Measurements from ENCODE around the gene CLNK. TPM values are rescaled to one million over a fixed set of nuclear protein-coding genes. Genes with fewer than 3 reads are reported as not detected.

CLNK gene
- total and polyA plus RNA-seq, 2 of the 8 experiments (the other 6 are each of a cell fraction or from before 2014, with no cell fraction given), result not detected

DNA sequence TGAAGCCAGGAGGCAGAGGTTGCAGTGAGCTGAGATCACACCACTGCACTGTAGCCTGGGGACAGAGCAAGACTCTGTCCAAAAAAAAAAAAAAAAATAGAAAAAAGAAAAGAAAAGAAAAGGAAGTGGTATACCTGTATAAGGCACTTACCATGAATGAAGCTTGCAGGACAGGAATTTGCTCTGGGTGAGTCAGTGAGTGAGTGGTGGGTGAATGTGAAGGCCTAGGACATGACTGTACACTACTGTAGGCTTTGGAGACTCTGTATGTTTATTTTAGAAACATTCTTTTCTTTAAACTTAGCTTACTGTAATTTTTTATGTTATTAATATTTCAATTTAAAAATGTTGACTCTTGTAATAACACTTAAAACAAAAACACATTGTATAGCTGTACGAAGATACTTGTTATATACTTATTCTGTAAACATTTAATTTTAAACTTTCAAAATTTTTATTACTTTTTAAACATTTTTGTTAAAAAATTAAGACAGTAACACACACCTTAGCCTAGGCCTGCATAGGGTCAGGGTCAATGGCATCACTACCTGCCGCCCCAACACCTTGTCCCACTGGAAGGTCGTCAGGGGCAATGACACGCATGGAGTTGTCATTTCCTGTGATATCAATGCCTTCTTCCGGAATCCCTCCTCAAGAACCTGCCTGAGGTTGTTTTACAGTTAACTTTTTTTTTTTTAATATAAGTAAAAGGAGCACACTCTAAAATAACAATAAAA is 78.7 kb downstream of the CLNK start:
- FAIRE-seq (no peak), DNase-seq (ENCODE audit: low read depth in 1 of 2, low spot score in 2 of 2) (no peak)
- no peak overlapping the region for H4K5ac ChIP-seq (ENCODE audit: insufficient read length, low read depth, low read length)
- H2BK120ac ChIP-seq (replicated peaks; ENCODE audit: low read depth, low read length), result no peak overlapping the region
- no peak overlapping the region for H3K4ac ChIP-seq (replicated peaks; ENCODE audit: insufficient read length, low read depth, low read length)
- H3K36me3 ChIP-seq (ENCODE audit: control insufficient read depth in 2 of 4, insufficient read depth in 4 of 4, low read length in 3 of 4), result no peaks in the 10 kb centered on the region
- H4K20me1 ChIP-seq (replicated peaks in 1 of 2; ENCODE audit: control insufficient read depth in 1 of 2, insufficient read depth in 2 of 2, low read length in 2 of 2), result no peaks in the 10 kb centered on the region
- H3K79me2 ChIP-seq (ENCODE audit: control insufficient read depth in 1 of 2, insufficient read depth in 2 of 2, low read length in 2 of 2), result no peaks in the 10 kb centered on the region
- no peak overlapping the region for H2BK12ac ChIP-seq (ENCODE audit: low read depth, low read length)
- H3K4me1 ChIP-seq (replicated peaks in 1 of 4; ENCODE audit: control insufficient read depth in 3 of 4, insufficient read depth in 4 of 4, low read length in 3 of 4), result no peaks in the 10 kb centered on the region
- H2BK5ac ChIP-seq (ENCODE audit: low read depth, low read length), result no peak overlapping the region
- no peak overlapping the region for H4K91ac ChIP-seq (replicated peaks; ENCODE audit: insufficient read length, low read length)
- no peak overlapping the region for H4K8ac ChIP-seq (ENCODE audit: extremely low read depth, insufficient read depth, low read length)
- H3K14ac ChIP-seq (ENCODE audit: insufficient read length), result no peak overlapping the region
- H3K18ac ChIP-seq (ENCODE audit: extremely low read depth, low read length), result no peak overlapping the region
- no peaks in the 10 kb centered on the region for H3K23me2 ChIP-seq (ENCODE audit: low read depth, low read length)
- no peak overlapping the region for H3K23ac ChIP-seq (ENCODE audit: insufficient read length)
- no peak overlapping the region for H2BK20ac ChIP-seq (ENCODE audit: low read length)
- H3K9me3 ChIP-seq (ENCODE audit: insufficient read depth in 2 of 2, low read depth in 1 of 2, low read length in 1 of 2), result no peaks in the 10 kb centered on the region
- H3K79me1 ChIP-seq (ENCODE audit: low read depth, low read length), result no peaks in the 10 kb centered on the region
- no peaks in the 10 kb centered on the region for H3K27me3 ChIP-seq (replicated peaks in 1 of 4; ENCODE audit: control insufficient read depth in 3 of 4, extremely low read depth in 1 of 4, insufficient read depth in 3 of 4, low read length in 3 of 4)
- no peak overlapping the region for H3K4me2 ChIP-seq (ENCODE audit: insufficient read depth in 1 of 2, low read depth in 2 of 2, low read length in 2 of 2)
- no peak overlapping the region for H2BK15ac ChIP-seq (ENCODE audit: low read length)
- no peak overlapping the region for H2AK5ac ChIP-seq (ENCODE audit: low read depth, low read length)
- ChIA-PET CTCF (ENCODE audit: partially characterized antibody) (interaction anchor here (1.0 to 1.1 kb wide), 2 partner anchors 16 to 26 kb away, joined by 3 to 4 read pairs; no protein-coding TSS in a partner anchor), POLR2A (ENCODE audit: partially characterized antibody) (no interaction called here)
- no peak overlapping the region for H3K56ac ChIP-seq (replicated peaks; ENCODE audit: insufficient read length, low read depth, low read length)
- H3K27ac ChIP-seq (ENCODE audit: low read depth, low read length), result no peak overlapping the region
- H3K9ac ChIP-seq (replicated peaks in 1 of 4; ENCODE audit: extremely low read depth in 1 of 4, low read depth in 3 of 4, low read length in 3 of 4), result no peak overlapping the region
- no peak overlapping the region for H2AFZ ChIP-seq (ENCODE audit: low read length)
- H3K4me3 ChIP-seq (ENCODE audit: extremely low read depth in 1 of 4, insufficient read depth in 2 of 4, low read depth in 3 of 4, low read length in 4 of 4), result no peak overlapping the region
- WGBS, 2 experiments (ENCODE audit: extremely low coverage in 1 of 2, insufficient coverage in 1 of 2, insufficient read length in 1 of 2, insufficient replicate concordance in 2 of 2, low coverage in 1 of 2, low lambda C conversion rate in 2 of 2, missing lambda C conversion rate in 1 of 2), result 92% methylated on average over 5 of the region's 5 CpGs; no CpG with 5 or more reads in 1 of the 2 experiments
- TF ChIP-seq SUZ12 (IDR thresholded peaks at IDR 0.05; ENCODE audit: low read length), result no peak
- TF ChIP-seq NANOG (IDR thresholded peaks at IDR 0.05; ENCODE audit: insufficient read depth, low read depth, low read length, poor library complexity, severe bottlenecking), result no peak
- no peak for TF ChIP-seq BACH1 (IDR thresholded peaks at IDR 0.05; ENCODE audit: low read length)
- no peak for TF ChIP-seq NRF1 (IDR thresholded peaks at IDR 0.05; ENCODE audit: low read depth, low read length)
- TF ChIP-seq SP1 (IDR thresholded peaks at IDR 0.05; ENCODE audit: low read depth, low read length), result no peak
- TF ChIP-seq CHD2 (IDR thresholded peaks at IDR 0.05; ENCODE audit: low read length), result no peak
- no peak for TF ChIP-seq KDM5A (IDR thresholded peaks at IDR 0.05; ENCODE audit: low read length)
- TF ChIP-seq POLR2AphosphoS5 (IDR thresholded peaks at IDR 0.05; ENCODE audit: low read depth, low read length), result no peak
- no peak for TF ChIP-seq SP4 (IDR thresholded peaks at IDR 0.05; ENCODE audit: low read length)
- no peak for TF ChIP-seq GABPA (IDR thresholded peaks at IDR 0.05; ENCODE audit: borderline replicate concordance, insufficient read depth, low read length)
- TF ChIP-seq RFX5 (IDR thresholded peaks at IDR 0.05; ENCODE audit: borderline replicate concordance, low read depth, low read length), result no peak
- no peak for TF ChIP-seq SAP30 (IDR thresholded peaks at IDR 0.05; ENCODE audit: insufficient read depth, insufficient replicate concordance, low read length)
- TF ChIP-seq ASH2L (IDR thresholded peaks at IDR 0.05; ENCODE audit: low read length), result no peak
- no peak for TF ChIP-seq SRF (IDR thresholded peaks at IDR 0.05; ENCODE audit: low read depth, low read length)
- no peak for TF ChIP-seq SP2 (IDR thresholded peaks at IDR 0.05; ENCODE audit: low read length)
